Gastrocnemius medialis (tissue), 4 donors: ENCODE results near the gene ANKMY1.

Experiments
- CTCF ChIP-seq, 5 experiments: fragments of 450-650 bp in 3 of 5; fragments of 200-600 bp in 2 of 5; sonication (generic) in 2 of 5; IDR thresholded peaks in 4 of 5; conservative IDR thresholded peaks in 1 of 5; 1 replicate in 4 of 5; 2 replicates in 1 of 5; pipeline ENCODE4 v1.5.1; 2016 to 2019; ENCODE audit warnings: antibody characterized with exemption in 5 of 5, mild to moderate bottlenecking in 3 of 5, moderate library complexity in 3 of 5
- POLR2A ChIP-seq, 2 donors: fragments of 450-650 bp; IDR thresholded peaks; one replicate each; pipeline ENCODE4 v1.6.1; 2017; ENCODE audit warnings: antibody characterized with exemption in 2 of 2, mild to moderate bottlenecking in 2 of 2, moderate library complexity in 2 of 2

DNA sequence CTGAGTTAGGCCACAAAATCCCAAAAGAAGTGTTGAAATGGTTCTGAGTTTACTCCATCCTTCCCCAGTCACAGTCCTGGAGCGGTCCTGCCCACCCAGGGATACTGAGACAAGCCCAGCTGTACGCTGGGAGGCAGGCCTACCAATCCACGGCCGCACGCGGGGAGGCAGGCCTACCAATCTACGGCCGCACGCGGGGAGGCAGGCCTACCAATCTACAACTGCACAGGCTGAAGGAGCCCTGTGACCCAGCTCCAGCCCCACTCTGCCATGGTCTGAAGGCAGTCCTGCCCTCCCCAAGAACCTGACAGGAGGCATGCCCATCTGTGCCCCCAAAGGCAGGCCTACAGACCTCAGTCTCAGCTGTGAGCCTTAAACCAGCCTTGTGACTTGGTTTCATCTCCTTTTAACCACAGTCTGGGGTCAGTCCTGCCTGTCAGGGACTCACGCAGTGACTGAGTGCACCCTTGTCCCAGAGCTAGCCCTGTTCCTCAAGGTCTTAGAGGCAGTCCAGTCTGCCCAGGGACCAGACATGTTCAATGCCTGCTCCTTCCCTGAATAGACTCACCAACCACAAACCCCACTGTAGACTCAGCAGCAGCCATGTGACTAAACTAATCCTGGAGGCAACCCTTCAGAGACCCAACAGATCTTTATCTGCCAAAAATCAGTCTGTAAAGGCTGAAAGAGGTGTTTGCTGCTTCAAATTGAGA, 85.6 kb downstream of the ANKMY1 start:
- no peak for TF ChIP-seq CTCF (IDR thresholded peaks at IDR 0.05 in 4 of 5, conservative IDR thresholded peaks at IDR 0.05 in 1 of 5)
- TF ChIP-seq POLR2A (IDR thresholded peaks at IDR 0.05), result no peak
